CD8-positive, alpha-beta memory T cell (primary cell): ENCODE data around the gene CDK8. TPM values are rescaled to one million over a fixed set of nuclear protein-coding genes. Genes with fewer than 3 reads are reported as not detected.
"Not testable (repeated sequence)": the region's sequence is repeated elsewhere in the genome, so short reads cannot be mapped to it uniquely, and the experiment has no call there.

Source experiments
- CTCF ChIA-PET: fragments of 350-600 bp; sonication (Branson Sonifier 250); formaldehyde crosslinking; loops from one replicate; lab custom pipeline; 2021; ENCODE audit warnings: antibody characterized with exemption; lab: Charles Lee
- POLR2A ChIA-PET: fragments of 350-600 bp; sonication (Branson Sonifier 250); formaldehyde crosslinking; loops from one replicate; lab custom pipeline; 2021; ENCODE audit warnings: antibody characterized with exemption; lab: Charles Lee
- DNase-seq, 5 donors: peaks; one replicate each; pipeline versions ENCODE4 v3.0.0 to v3.0.0-alpha.2; 2020 to 2022; ENCODE audit warnings: mixed read lengths in 1 of 5
- H3K27ac ChIP-seq: one replicate; pipeline ENCODE4 v1.7.0; 2013; ENCODE audit warnings: low read depth, mild to moderate bottlenecking, low read length, moderate library complexity
- H3K27me3 ChIP-seq: 2 replicates; pipeline ENCODE4 v1.7.0; 2013; ENCODE audit warnings: low read length, mild to moderate bottlenecking; ENCODE audit not compliant: insufficient read depth, poor library complexity, severe bottlenecking
- H3K36me3 ChIP-seq: 2 replicates; pipeline ENCODE4 v1.7.0; 2013; ENCODE audit warnings: mild to moderate bottlenecking, low read length, moderate library complexity; ENCODE audit not compliant: insufficient read depth
- H3K4me1 ChIP-seq: 2 replicates; pipeline ENCODE4 v1.7.0; 2013; ENCODE audit warnings: mild to moderate bottlenecking, low read length, moderate library complexity; ENCODE audit not compliant: insufficient read depth
- H3K4me3 ChIP-seq: 2 replicates; pipeline ENCODE4 v1.7.0; 2013; ENCODE audit warnings: mild to moderate bottlenecking, low read length
- H3K9me3 ChIP-seq: 2 replicates; pipeline ENCODE4 v1.7.0; 2013; ENCODE audit warnings: mild to moderate bottlenecking, low read length
- H3K27ac Mint-ChIP-seq, 8 donors: one replicate each; pipeline ENCODE4 v1.8.0; 2020 to 2021; ENCODE audit warnings: mixed read lengths in 8 of 8, mild to moderate bottlenecking in 6 of 8, inconsistent platforms in 3 of 8, moderate library complexity in 3 of 8
- H3K27me3 Mint-ChIP-seq, 2 donors: one replicate each; pipeline ENCODE4 v1.8.0; 2020 to 2021; ENCODE audit warnings: mixed read lengths in 2 of 2, mild to moderate bottlenecking in 1 of 2, moderate library complexity in 1 of 2
- H3K36me3 Mint-ChIP-seq, 3 donors: one replicate each; pipeline ENCODE4 v1.8.0; 2020 to 2021; ENCODE audit warnings: mixed read lengths in 3 of 3, inconsistent platforms in 1 of 3, mild to moderate bottlenecking in 1 of 3
- H3K4me1 Mint-ChIP-seq, 3 donors: one replicate each; pipeline ENCODE4 v1.8.0; 2020 to 2021; ENCODE audit warnings: mixed read lengths in 3 of 3, inconsistent platforms in 1 of 3, mild to moderate bottlenecking in 1 of 3
- H3K4me3 Mint-ChIP-seq, 7 donors: one replicate each; pipeline ENCODE4 v1.8.0; 2020 to 2021; ENCODE audit warnings: mixed read lengths in 7 of 7, mild to moderate bottlenecking in 6 of 7, moderate library complexity in 4 of 7, inconsistent platforms in 2 of 7
- H3K9me3 Mint-ChIP-seq, 5 donors: one replicate each; pipeline ENCODE4 v1.8.0; 2020 to 2022; ENCODE audit warnings: mixed read lengths in 5 of 5, mild to moderate bottlenecking in 3 of 5, moderate library complexity in 2 of 5, inconsistent platforms in 1 of 5
- polyA plus RNA-seq: library from polyadenylated mRNA; unstranded; fragments of 300-500 nt; fragmentation: Illumina TruSeq; gene quantifications from one replicate; pipeline ENCODE4 v1.2.3, GENCODE V29; 2021
- total RNA-seq, 2 experiments: library from RNA; stranded (reverse); gene quantifications; one replicate each; pipeline ENCODE4 v1.2.3, GENCODE V29; 2021

Gene CDK8
- total and polyA plus RNA-seq, 3 experiments from 2014 or later = 4.8 to 28.0 (median 27.9) TPM

GRCh38 chr13:26230703-26231102 is 23.2 kb upstream of the CDK8 start:
- Mint-ChIP-seq H3K36me3 (peaks cover 0 to 2% (median 0%) of the 10 kb centered on the region in 3 donors), H3K4me1 (no peaks in the 10 kb centered on the region), H3K27ac (no peak overlapping the region), H3K4me3 (no peak overlapping the region), H3K9me3 (no peaks in the 10 kb centered on the region), H3K27me3 (peaks cover 7 to 26% of the 10 kb centered on the region in 2 donors)
- Histone ChIP-seq H3K9me3 (no peaks in the 10 kb centered on the region), H3K4me1 (no peaks in the 10 kb centered on the region), H3K27me3 (no peaks in the 10 kb centered on the region), H3K27ac (no peak overlapping the region), H3K36me3 (no peaks in the 10 kb centered on the region), H3K4me3 (no peak overlapping the region)
- ChIA-PET CTCF (no interaction called here), POLR2A (no interaction called here)
- no peak for DNase-seq

GRCh38 chr13:26236296-26236695 is 17.6 kb upstream of the CDK8 start:
- Histone ChIP-seq H3K27ac (no peak overlapping the region), H3K4me3 (no peak overlapping the region), H3K36me3 (no peaks in the 10 kb centered on the region), H3K9me3 (no peaks in the 10 kb centered on the region), H3K27me3 (no peaks in the 10 kb centered on the region), H3K4me1 (no peaks in the 10 kb centered on the region)
- no peak for DNase-seq
- Mint-ChIP-seq H3K4me1 (no peaks in the 10 kb centered on the region), H3K27ac (no peak overlapping the region), H3K27me3 (peaks cover 16 to 40% of the 10 kb centered on the region in 2 donors), H3K36me3 (no peaks in the 10 kb centered on the region), H3K4me3 (no peak overlapping the region), H3K9me3 (no peaks in the 10 kb centered on the region)
- CTCF ChIA-PET = interaction anchor here (0.8 kb wide), 1 partner anchor 14 kb away, joined by 3 read pairs; the partner anchor contains the start of gene RNF6
- POLR2A ChIA-PET = no interaction called here

- no peak for DNase-seq
- Mint-ChIP-seq H3K36me3 (no peaks in the 10 kb centered on the region), H3K4me3 (no peak overlapping the region), H3K27me3 (peaks cover 5 to 16% of the 10 kb centered on the region in 2 donors), H3K27ac (no peak overlapping the region), H3K9me3 (peaks cover 0 to 2% (median 0%) of the 10 kb centered on the region in 5 donors), H3K4me1 (no peaks in the 10 kb centered on the region)
- H3K27ac ChIP-seq = no peak overlapping the region
- ChIA-PET POLR2A (no interaction called here), CTCF (interaction anchor here (0.9 kb wide), 1 partner anchor 57 kb away, joined by 3 read pairs; no protein-coding TSS in a partner anchor)
- H3K9me3 ChIP-seq = no peaks in the 10 kb centered on the region
- no peaks in the 10 kb centered on the region for H3K4me1 ChIP-seq
- H3K27me3 ChIP-seq = no peaks in the 10 kb centered on the region
- no peaks in the 10 kb centered on the region for H3K36me3 ChIP-seq
- H3K4me3 ChIP-seq = no peak overlapping the region
Observed at GRCh38 chr13:26246154-26246553, 7.8 kb upstream of the CDK8 start.

- H3K27me3 Mint-ChIP-seq = peaks cover 5 to 12% of the 10 kb centered on the region in 2 donors
- no peaks in the 10 kb centered on the region for H3K27me3 ChIP-seq
- ChIA-PET CTCF (no interaction called here), POLR2A (no interaction called here)
- DNase-seq = no peak
- H3K27ac ChIP-seq = no peak overlapping the region
- H3K9me3 Mint-ChIP-seq = peaks cover 0 to 2% (median 0%) of the 10 kb centered on the region in 5 donors
- H3K27ac Mint-ChIP-seq = no peak overlapping the region
- H3K4me1 ChIP-seq = no peaks in the 10 kb centered on the region
- H3K9me3 ChIP-seq = no peaks in the 10 kb centered on the region
- H3K4me1 Mint-ChIP-seq = no peaks in the 10 kb centered on the region
- H3K4me3 Mint-ChIP-seq = no peak overlapping the region
- H3K36me3 Mint-ChIP-seq = no peaks in the 10 kb centered on the region
- H3K4me3 ChIP-seq = no peak overlapping the region
- H3K36me3 ChIP-seq = no peaks in the 10 kb centered on the region
Observed at GRCh38 chr13:26247011-26247410, 6.9 kb upstream of the CDK8 start.

GRCh38 chr13:26247608-26248007 is 6.3 kb upstream of the CDK8 start:
- no peaks in the 10 kb centered on the region for H3K27me3 ChIP-seq
- Mint-ChIP-seq H3K27me3 (peaks cover under 1 to 8% of the 10 kb centered on the region in 2 donors), H3K9me3 (no peaks in the 10 kb centered on the region), H3K27ac (no peak overlapping the region), H3K4me1 (no peaks in the 10 kb centered on the region), H3K36me3 (no peaks in the 10 kb centered on the region), H3K4me3 (no peak overlapping the region)
- no peaks in the 10 kb centered on the region for H3K36me3 ChIP-seq
- POLR2A ChIA-PET = no interaction called here
- no peak for DNase-seq
- no peak overlapping the region for H3K27ac ChIP-seq
- no peak overlapping the region for H3K4me3 ChIP-seq
- CTCF ChIA-PET = no interaction called here
- H3K9me3 ChIP-seq = no peaks in the 10 kb centered on the region
- no peaks in the 10 kb centered on the region for H3K4me1 ChIP-seq

- no peak overlapping the region for H3K27ac ChIP-seq
- POLR2A ChIA-PET = no interaction called here
Observed at GRCh38 chr13:26249551-26249950, 4.4 kb upstream of the CDK8 start.

GRCh38 chr13:26252006-26252405 is 1.9 kb upstream of the CDK8 start:
- H3K4me3 Mint-ChIP-seq, H3K36me3 Mint-ChIP-seq, H3K36me3 ChIP-seq, H3K9me3 Mint-ChIP-seq, H3K4me3 ChIP-seq, H3K27ac ChIP-seq, DNase-seq, POLR2A ChIA-PET, H3K27ac Mint-ChIP-seq, H3K9me3 ChIP-seq, H3K27me3 ChIP-seq, H3K27me3 Mint-ChIP-seq: not testable (repeated sequence)
- H3K4me1 Mint-ChIP-seq = peaks cover 22 to 32% (median 32%) of the 10 kb centered on the region in 3 donors
- CTCF ChIA-PET = interaction anchor here (0.7 to 1.5 kb wide), 2 partner anchors 51 to 67 kb away, joined by 3 to 4 read pairs; no protein-coding TSS in a partner anchor
- peaks cover 19% of the 10 kb centered on the region for H3K4me1 ChIP-seq

More at GRCh38 chr13:26249551-26249950, 4.4 kb upstream of the CDK8 start:
- Histone ChIP-seq H3K4me3 (no peak overlapping the region), H3K36me3 (no peaks in the 10 kb centered on the region), H3K4me1 (peaks cover 3% of the 10 kb centered on the region), H3K27me3 (no peaks in the 10 kb centered on the region), H3K9me3 (no peaks in the 10 kb centered on the region)
- CTCF ChIA-PET = no interaction called here
- Mint-ChIP-seq H3K4me3 (no peak overlapping the region), H3K9me3 (no peaks in the 10 kb centered on the region), H3K27ac (no peak overlapping the region), H3K27me3 (peaks cover 0 to 4% of the 10 kb centered on the region in 2 donors), H3K36me3 (peaks cover 0 to 2% (median 0%) of the 10 kb centered on the region in 3 donors), H3K4me1 (peaks cover 3 to 8% (median 8%) of the 10 kb centered on the region in 3 donors)
- no peak for DNase-seq

- Histone ChIP-seq H3K9me3 (no peaks in the 10 kb centered on the region), H3K27me3 (no peaks in the 10 kb centered on the region), H3K27ac (peak overlapping the region; percentile 53), H3K4me1 (peaks cover 19% of the 10 kb centered on the region), H3K36me3 (no peaks in the 10 kb centered on the region), H3K4me3 (peak overlapping the region; percentile 76)
- no peak for DNase-seq
- ChIA-PET CTCF (interaction anchor here (0.9 kb wide), 1 partner anchor 69 kb away, joined by 3 read pairs; no protein-coding TSS in a partner anchor), POLR2A (interaction anchor here (0.6 kb wide), 3 partner anchors 9 to 67 kb away, joined by 3 to 6 read pairs (median 5); no protein-coding TSS in a partner anchor)
- peaks cover 28 to 45% (median 45%) of the 10 kb centered on the region in 3 donors for H3K4me1 Mint-ChIP-seq
- peaks cover 0 to 4% of the 10 kb centered on the region in 2 donors for H3K27me3 Mint-ChIP-seq
- H3K27ac Mint-ChIP-seq = peak overlapping the region; percentile 51 to 97 (median 88)
- peak overlapping the region; percentile 82 to 97 (median 92) for H3K4me3 Mint-ChIP-seq
- H3K36me3 Mint-ChIP-seq = peaks cover 0 to 6% (median 0%) of the 10 kb centered on the region in 3 donors
- H3K9me3 Mint-ChIP-seq = no peaks in the 10 kb centered on the region
Observed at GRCh38 chr13:26253262-26253786, 605 bp upstream of the CDK8 start.
